HCT116 (cell line): ENCODE measurements around the gene GARS1. TPM values are rescaled to one million over a fixed set of nuclear protein-coding genes. Genes with fewer than 3 reads are reported as not detected.
A peak's percentile ranks its signal among the peaks of the same experiment; 100 is the strongest.

Experiments used
- ATAC-seq: fragments of 200-7000 bp; cut with Tn5 transposase; 2 replicates; pipeline ENCODE4 v1.9.1; 2020; ENCODE audit warnings: mild to moderate bottlenecking, moderate library complexity
- BruUV-seq: library from RNA; stranded (reverse); fragments of 400-500 nt; replicated peaks from 2 replicates; lab custom pipeline; 2021; lab: Mats Ljungman, UMichigan
- CTCF ChIA-PET: fragments of 300-600 bp; sonication (Branson Sonifier 250); formaldehyde crosslinking; loops from one replicate; lab custom pipeline; 2021; ENCODE audit warnings: antibody characterized with exemption; lab: Charles Lee
- POLR2A ChIA-PET: fragments of 300-600, 350-600 bp; sonication (Branson Sonifier 250); formaldehyde crosslinking; loops from one replicate; lab custom pipeline; 2021; ENCODE audit warnings: antibody characterized with exemption; lab: Charles Lee
- RAD21 ChIA-PET, 2 experiments: fragments of 300-600 bp; sonication (Branson Sonifier 250); formaldehyde crosslinking; loops; one replicate each; lab custom pipeline; 2023; ENCODE audit warnings: low total read pairs in 2 of 2; ENCODE audit not compliant: uncharacterized antibody in 2 of 2, unreplicated experiment in 2 of 2, low non-redundant PET in 1 of 2; lab: Charles Lee
- DNase-seq: peaks from one replicate; pipeline ENCODE4 v3.0.0-alpha.2; 2010; ENCODE audit warnings: low read depth, low spot score
- H2AFZ ChIP-seq: fragments of 200-600 bp; shearing (Covaris generic), sonication (generic); 2 replicates; pipeline ENCODE4 v1.6.1; 2017; ENCODE audit warnings: low read depth, mixed run types, mixed read lengths, antibody characterized with exemption, low read length; ENCODE audit not compliant: poor library complexity, severe bottlenecking
- H3K27ac ChIP-seq: 2 replicates; pipeline ENCODE4 v1.5.1; 2012; ENCODE audit warnings: low read depth, low read length
- H3K27me3 ChIP-seq: fragments of 200-600 bp; sonication (generic); 2 replicates; pipeline ENCODE4 v1.6.1; 2016; ENCODE audit warnings: mixed run types, low read length, mixed read lengths; ENCODE audit not compliant: insufficient read depth
- H3K36me3 ChIP-seq, 2 experiments: fragments of 200-500 bp in 1 of 2; fragments of 200-600 bp in 1 of 2; sonication (Bioruptor generic) in 1 of 2; sonication (generic) in 1 of 2; 2 replicates each; pipeline versions ENCODE4 v1.5.1 to v1.6.1; 2014 to 2016; ENCODE audit warnings: low read length in 2 of 2, inconsistent platforms in 1 of 2, mixed read lengths in 1 of 2, mixed run types in 1 of 2; ENCODE audit not compliant: insufficient read depth in 2 of 2, control insufficient read depth in 1 of 2
- H3K4me1 ChIP-seq, 2 experiments: fragments of 200-600 bp in 1 of 2; sonication (generic) in 1 of 2; 2 replicates each; pipeline versions ENCODE4 v1.5.1 to v1.6.1; 2012 to 2017; ENCODE audit warnings: low read length in 2 of 2, inconsistent platforms in 1 of 2, mild to moderate bottlenecking in 1 of 2, mixed read lengths in 1 of 2, mixed run types in 1 of 2, moderate library complexity in 1 of 2; ENCODE audit not compliant: insufficient read depth in 2 of 2, control insufficient read depth in 1 of 2
- H3K4me2 ChIP-seq: fragments of 200-600 bp; sonication (generic); 2 replicates; pipeline ENCODE4 v1.6.1; 2017; ENCODE audit warnings: mixed run types, low read length, mixed read lengths
- H3K4me3 ChIP-seq, 2 experiments: fragments of 200-600 bp in 1 of 2; sonication (generic) in 1 of 2; replicated peaks in 1 of 2; 2 replicates each; pipeline ENCODE4 v1.5.1; 2011 to 2016; ENCODE audit warnings: low read length in 2 of 2, control low read depth in 1 of 2, low read depth in 1 of 2, mild to moderate bottlenecking in 1 of 2, mixed read lengths in 1 of 2, mixed run types in 1 of 2
- H3K79me2 ChIP-seq: fragments of 200-600 bp; sonication (generic); 2 replicates; pipeline ENCODE4 v1.6.1; 2017; ENCODE audit warnings: mild to moderate bottlenecking, mixed run types, low read length, moderate library complexity, mixed read lengths; ENCODE audit not compliant: insufficient read depth
- H3K9ac ChIP-seq: fragments of 200-600 bp; sonication (generic); 2 replicates; pipeline ENCODE4 v1.6.1; 2016; ENCODE audit warnings: low read length, mixed read lengths
- H3K9me2 ChIP-seq: fragments of 200-600 bp; sonication (generic), shearing (Covaris generic); 2 replicates; pipeline ENCODE4 v1.6.1; 2017; ENCODE audit warnings: mixed run types, mild to moderate bottlenecking, moderate library complexity; ENCODE audit not compliant: insufficient read depth
- H3K9me3 ChIP-seq, 2 experiments: fragments of 200-500 bp in 1 of 2; fragments of 200-600 bp in 1 of 2; sonication (Bioruptor generic) in 1 of 2; sonication (generic) in 1 of 2; 2 replicates each; pipeline ENCODE4 v1.6.1; 2014 to 2017; ENCODE audit warnings: low read length in 2 of 2, mixed read lengths in 2 of 2, inconsistent platforms in 1 of 2, low read depth in 1 of 2, mild to moderate bottlenecking in 1 of 2, mixed run types in 1 of 2, moderate library complexity in 1 of 2; ENCODE audit not compliant: control insufficient read depth in 1 of 2, insufficient read depth in 1 of 2
- H4K20me1 ChIP-seq: fragments of 200-600 bp; sonication (generic), shearing (Covaris generic); 2 replicates; pipeline ENCODE4 v1.6.1; 2017; ENCODE audit warnings: mixed run types, mild to moderate bottlenecking, moderate library complexity; ENCODE audit not compliant: insufficient read depth
- POLR2AphosphoS5 ChIP-seq: IDR thresholded peaks from 2 replicates; pipeline ENCODE4 v1.6.1; 2011; ENCODE audit warnings: mild to moderate bottlenecking, low read depth, low read length, moderate library complexity
- REST ChIP-seq: IDR thresholded peaks from 2 replicates; pipeline ENCODE4 v1.6.1; 2012; ENCODE audit warnings: low read depth
- TCF7L2 ChIP-seq: IDR thresholded peaks from 2 replicates; pipeline ENCODE4 v1.7.0; 2011; ENCODE audit warnings: borderline replicate concordance, inconsistent platforms; ENCODE audit not compliant: insufficient read depth, insufficient read length; ENCODE audit errors: extremely low read depth
- YY1 ChIP-seq: IDR thresholded peaks from 2 replicates; pipeline ENCODE4 v1.6.1; 2011; ENCODE audit warnings: low read length, low read depth, moderate library complexity, mild to moderate bottlenecking; ENCODE audit not compliant: insufficient replicate concordance; ENCODE audit errors: extremely low read depth
- intact Hi-C: fragments of 100-400 bp; cut with micrococcal nuclease; formaldehyde crosslinking; loops from 2 replicates; pipeline ENCODE4 v1.10.0; 2022
- total RNA-seq: library from RNA; stranded (reverse); gene quantifications from one replicate; pipeline ENCODE4 v1.2.1, GENCODE V29; 2021; ENCODE audit not compliant: unreplicated experiment

The GARS1 gene
- total RNA-seq, 1 experiment from 2014 or later = 329 TPM

GRCh38 chr7:30612658-30613265, 18.1 kb downstream of the GARS1 start (continued):
- TF ChIP-seq REST = no peak
- no peak for TF ChIP-seq TCF7L2
- no peak for TF ChIP-seq YY1

GRCh38 chr7:30613366-30614325, 19.0 kb downstream of the GARS1 start:
- no peak for ATAC-seq
- ChIA-PET CTCF (no interaction called here), POLR2A (interaction anchor here (1.4 kb wide), 1 partner anchor 13 kb away, joined by 3 read pairs; no protein-coding TSS in a partner anchor), RAD21 (no interaction called here)
- Histone ChIP-seq H3K27ac (no peak overlapping the region), H3K9me3 (no peaks in the 10 kb centered on the region), H3K9ac (no peak overlapping the region), H3K9me2 (no peaks in the 10 kb centered on the region), H3K4me3 (no peak overlapping the region), H2AFZ (no peak overlapping the region), H3K27me3 (no peaks in the 10 kb centered on the region), H3K4me2 (no peak overlapping the region), H3K4me1 (no peaks in the 10 kb centered on the region), H3K36me3 (peaks cover 73 to 75% of the 10 kb centered on the region in 2 experiments), H4K20me1 (peaks cover 2% of the 10 kb centered on the region; the same call in 1 of the 2 replicates), H3K79me2 (peaks cover 91% of the 10 kb centered on the region)
- TF ChIP-seq TCF7L2 = no peak
- peak; percentile 19; the same call in 1 of the 2 replicates for TF ChIP-seq POLR2AphosphoS5
- intact Hi-C loops = no loop called here
- DNase-seq = no peak
- BruUV-seq = no TSS peak
